Posterior cingulate gyrus (tissue), 11 donors: ENCODE results near the gene AEBP2.
"Not testable (repeated sequence)": the region's sequence is repeated elsewhere in the genome, so short reads cannot be mapped to it uniquely, and the experiment has no call there.

Source experiments
- DNase-seq, 10 donors: peaks; one replicate each; pipeline versions ENCODE4 v3.0.0 to v3.0.0-alpha.2; 2020 to 2021; ENCODE audit warnings: mixed read lengths in 3 of 10
- intact Hi-C: fragments of 100-400 bp; cut with DNase I; formaldehyde crosslinking; loops from one replicate; pipeline ENCODE4 v1.15.1; 2023

Gene AEBP2, protein sequence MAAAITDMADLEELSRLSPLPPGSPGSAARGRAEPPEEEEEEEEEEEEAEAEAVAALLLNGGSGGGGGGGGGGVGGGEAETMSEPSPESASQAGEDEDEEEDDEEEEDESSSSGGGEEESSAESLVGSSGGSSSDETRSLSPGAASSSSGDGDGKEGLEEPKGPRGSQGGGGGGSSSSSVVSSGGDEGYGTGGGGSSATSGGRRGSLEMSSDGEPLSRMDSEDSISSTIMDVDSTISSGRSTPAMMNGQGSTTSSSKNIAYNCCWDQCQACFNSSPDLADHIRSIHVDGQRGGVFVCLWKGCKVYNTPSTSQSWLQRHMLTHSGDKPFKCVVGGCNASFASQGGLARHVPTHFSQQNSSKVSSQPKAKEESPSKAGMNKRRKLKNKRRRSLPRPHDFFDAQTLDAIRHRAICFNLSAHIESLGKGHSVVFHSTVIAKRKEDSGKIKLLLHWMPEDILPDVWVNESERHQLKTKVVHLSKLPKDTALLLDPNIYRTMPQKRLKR

DNA sequence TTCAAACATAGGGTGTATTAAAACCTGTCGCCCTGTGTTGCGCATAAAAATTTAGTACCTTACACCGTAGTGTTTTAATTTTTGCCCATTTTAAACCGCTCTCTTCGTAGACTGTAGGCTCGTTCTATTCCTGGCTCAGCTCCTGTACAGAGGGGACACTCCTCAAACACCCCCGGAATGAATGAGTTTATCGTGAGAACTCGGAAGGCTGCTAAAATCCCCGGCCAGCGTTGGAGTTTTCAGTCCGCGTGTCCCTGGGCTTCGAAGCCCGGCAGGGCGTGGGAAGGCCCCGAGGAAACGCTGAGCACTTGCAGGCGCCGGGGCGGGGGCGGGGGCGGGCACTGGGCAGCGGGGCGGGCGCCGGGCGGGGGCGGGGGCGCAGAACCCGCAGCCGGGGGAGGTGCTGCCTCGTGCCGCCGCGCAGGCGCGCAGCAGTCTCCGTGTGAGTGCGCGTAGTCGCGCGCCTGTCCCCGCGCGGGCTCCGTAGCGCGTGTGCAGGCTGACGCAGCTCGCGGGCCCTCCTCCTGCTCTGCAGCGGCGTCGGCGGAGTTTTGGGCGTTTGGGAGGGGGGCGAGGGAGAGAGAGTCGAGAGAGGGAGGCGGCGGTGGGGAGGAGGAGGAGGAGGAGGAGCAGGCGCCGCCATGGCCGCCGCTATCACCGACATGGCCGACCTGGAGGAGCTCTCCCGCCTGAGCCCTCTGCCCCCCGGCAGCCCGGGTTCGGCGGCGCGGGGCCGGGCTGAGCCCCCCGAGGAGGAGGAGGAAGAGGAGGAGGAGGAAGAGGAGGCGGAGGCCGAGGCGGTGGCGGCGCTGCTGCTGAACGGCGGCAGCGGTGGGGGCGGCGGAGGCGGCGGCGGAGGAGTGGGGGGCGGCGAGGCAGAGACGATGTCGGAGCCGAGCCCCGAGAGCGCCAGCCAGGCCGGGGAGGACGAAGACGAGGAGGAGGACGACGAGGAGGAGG is at the start of gene AEBP2:
Gene AEBP2, plus strand, starts transcription at position 434 of the 960 bp plus-strand sequence. Its CDS starts 208 bp downstream, at position 642.
- peak; percentile 86 to 99 (median 92) for DNase-seq
- intact Hi-C loops = no loop called here

DNA sequence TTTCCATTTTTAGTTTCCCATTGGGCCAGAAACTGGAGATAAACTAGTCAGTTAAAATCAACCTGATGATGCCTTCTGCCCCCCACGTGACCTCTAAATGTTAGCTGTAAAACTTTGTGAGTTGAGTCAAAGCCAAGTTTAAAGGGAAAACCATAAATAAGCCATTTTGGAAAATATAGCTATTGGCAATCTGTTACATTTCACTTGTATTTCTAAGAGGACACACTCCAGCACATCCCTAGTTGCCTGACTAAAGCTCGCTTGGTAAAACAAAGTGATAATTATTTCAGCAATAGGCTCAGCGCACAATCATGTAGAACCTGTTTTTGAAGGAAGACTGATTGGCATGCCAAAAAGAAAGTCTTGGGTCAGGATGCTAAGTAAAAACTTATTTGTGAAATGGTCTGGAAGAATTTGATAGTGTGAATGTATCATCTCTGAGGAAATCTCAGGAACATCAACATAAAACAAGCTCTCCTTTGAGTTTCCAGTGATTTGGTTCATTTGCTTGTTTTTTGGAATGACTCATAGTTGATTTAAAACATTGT is 49.2 kb upstream of the AEBP2 start:
- DNase-seq = no peak
- intact Hi-C loops = no loop called here

DNA sequence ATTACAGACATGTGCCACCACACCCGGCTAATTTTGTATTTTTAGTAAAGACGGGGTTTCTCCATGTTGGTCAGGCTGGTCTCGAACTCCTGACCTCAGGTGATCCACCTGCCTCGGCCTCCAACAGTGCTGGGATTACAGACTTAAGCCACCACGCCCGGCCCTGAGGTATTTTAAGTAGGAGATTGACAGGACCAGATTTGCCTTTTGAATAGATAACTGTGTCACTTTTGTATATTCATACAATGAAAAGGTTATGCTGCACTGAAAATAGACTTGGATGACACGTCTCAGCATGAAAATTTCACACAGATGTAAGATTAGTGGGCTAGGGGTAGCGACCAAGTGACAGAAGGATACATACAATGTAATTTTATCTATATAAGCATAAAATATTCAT is 46.6 kb upstream of the AEBP2 start:
- intact Hi-C loops = not testable (repeated sequence)

DNA sequence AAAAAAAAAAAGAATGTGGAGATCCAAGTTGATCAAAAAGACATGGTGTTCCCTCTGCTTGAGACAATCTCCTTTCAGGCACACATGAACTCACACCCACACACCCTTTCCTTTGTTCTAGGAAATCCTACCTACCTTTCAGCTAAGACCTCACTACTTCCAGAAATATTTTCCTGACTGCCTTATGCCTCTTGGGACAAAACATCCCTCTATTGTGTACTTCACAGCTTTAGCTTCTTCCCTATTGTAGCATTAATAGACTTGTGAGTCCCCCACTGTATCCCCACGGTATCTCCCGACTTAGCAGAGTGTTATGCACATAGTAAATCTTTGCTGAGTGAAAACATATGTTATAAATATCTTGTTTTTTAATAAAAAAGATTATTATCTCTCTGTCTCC is 44.9 kb upstream of the AEBP2 start:
- intact Hi-C loops = no loop called here
- DNase-seq = no peak

More for the DNA sequence above, 46.6 kb upstream of the AEBP2 start:
- DNase-seq = peak in 1 of 10 donors; percentile 19

DNA sequence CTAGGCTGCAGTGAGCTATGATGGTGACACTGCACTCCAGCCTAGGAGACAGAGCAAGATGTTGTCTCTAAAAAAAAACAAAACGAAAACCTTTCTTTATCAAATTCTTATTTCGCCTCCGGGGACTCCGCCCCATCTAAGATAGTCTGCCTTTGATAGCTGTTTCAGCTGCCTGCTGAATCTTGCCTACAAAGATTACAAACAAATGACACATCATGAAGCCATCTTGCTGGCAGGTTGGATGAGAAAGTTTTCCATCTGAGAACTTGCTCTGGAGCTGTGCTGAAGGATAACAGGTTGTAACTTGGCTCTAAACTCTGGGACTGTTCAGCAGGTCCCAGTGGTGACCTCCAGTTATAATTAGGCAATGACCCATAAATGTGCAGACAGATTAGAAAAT is 41.8 kb upstream of the AEBP2 start:
- peak in 1 of 10 donors; percentile 2 for DNase-seq
- intact Hi-C loops = no loop called here

DNA sequence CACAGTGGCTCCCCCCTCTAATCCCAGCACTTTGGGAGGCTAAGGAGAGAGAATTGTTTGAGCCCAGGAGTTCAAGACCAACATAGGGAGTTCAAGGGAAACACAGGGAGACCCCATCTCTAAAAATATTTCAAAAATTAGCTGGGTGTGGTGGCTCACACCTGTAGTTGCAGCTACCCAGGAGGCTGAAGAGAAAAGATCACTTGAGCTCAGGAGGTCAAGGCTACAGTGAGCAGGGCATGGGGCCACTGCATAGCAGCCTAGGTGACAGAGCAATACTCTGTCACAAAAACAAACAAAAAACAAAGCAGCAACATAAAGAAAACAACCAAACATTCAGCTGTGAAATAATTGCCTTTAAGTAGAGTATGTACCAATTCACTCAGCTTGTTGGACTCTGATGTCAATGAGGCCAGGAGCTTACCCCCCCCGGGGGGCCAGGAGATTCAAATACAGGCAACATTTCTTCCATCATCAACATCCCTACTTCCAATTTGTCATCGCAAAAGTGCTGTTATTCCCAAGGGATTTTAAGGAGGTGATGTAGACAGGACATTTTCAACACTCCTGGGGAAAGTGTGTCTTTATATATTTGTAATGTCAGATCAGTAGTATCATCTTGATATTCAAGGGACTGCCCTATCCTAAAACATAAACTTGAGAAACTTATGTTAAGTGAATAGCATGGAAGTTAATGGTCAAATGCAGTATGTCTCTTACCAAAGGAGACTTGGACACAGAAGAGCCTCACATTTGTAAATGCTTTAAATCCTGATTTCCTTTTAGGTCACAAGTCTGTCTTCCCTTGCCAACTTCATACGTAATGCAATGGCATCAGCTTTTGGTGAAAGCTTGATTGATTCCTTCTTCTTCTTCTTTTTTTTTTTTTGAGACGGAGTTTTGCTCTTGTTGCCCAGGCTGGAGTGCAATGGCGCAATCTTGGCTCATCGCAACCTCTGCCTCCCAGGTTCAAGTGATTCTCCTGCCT is 40.6 kb upstream of the AEBP2 start:
- DNase-seq = peak in 1 of 10 donors; percentile 13
- intact Hi-C loops = no loop called here

DNA sequence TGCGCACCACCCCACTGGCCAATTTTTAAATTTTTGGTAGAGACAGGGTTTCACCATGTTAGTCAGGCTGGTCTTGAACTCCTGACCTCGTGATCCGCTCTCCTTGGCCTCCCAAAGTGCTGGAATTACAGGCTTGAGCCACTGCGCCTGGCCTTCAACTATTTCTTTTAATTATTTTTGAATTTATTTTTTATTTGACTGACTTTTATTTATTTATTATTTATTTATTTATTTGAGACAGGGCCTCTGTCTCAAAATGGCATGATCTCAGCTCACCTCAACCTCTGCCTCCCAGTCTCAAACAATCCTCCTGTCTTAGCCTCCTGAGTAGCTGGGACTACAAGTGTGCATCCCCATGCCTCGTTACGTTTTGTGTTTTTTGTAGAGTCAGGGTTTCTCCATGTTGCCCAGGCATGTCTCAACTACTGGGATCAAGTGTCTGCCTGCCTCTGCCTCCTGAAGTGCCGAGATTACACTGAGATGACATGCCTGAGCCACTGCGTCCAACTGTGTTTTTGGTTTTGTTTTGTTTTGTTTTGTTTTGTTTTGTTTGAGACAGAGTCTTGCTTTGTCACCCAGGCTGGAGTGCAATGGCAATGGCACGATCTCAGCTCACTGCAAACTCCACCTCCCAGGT is 38.5 kb upstream of the AEBP2 start:
- intact Hi-C loops, DNase-seq: not testable (repeated sequence)

DNA sequence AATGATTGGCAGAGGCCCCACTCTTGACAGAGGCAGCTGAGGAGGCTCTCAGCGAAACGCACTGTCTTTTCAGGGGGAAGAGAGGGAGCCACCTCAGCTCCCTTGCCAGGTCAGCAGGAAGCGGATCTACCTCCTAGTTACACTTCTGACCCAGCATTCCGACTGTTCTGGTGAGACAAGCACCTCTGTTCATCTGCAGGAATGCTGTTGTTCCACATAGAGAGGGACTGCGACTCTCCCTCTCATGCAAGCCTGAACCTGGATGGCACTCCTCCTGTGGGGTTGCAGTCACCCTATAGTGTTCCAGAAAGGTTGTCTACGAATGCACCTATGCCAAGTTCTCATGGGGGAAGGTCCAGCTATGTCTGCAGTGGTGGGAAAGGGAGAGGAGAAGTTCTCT is 37.1 kb upstream of the AEBP2 start:
- DNase-seq = peak in 1 of 10 donors; percentile 16
- intact Hi-C loops = no loop called here

DNA sequence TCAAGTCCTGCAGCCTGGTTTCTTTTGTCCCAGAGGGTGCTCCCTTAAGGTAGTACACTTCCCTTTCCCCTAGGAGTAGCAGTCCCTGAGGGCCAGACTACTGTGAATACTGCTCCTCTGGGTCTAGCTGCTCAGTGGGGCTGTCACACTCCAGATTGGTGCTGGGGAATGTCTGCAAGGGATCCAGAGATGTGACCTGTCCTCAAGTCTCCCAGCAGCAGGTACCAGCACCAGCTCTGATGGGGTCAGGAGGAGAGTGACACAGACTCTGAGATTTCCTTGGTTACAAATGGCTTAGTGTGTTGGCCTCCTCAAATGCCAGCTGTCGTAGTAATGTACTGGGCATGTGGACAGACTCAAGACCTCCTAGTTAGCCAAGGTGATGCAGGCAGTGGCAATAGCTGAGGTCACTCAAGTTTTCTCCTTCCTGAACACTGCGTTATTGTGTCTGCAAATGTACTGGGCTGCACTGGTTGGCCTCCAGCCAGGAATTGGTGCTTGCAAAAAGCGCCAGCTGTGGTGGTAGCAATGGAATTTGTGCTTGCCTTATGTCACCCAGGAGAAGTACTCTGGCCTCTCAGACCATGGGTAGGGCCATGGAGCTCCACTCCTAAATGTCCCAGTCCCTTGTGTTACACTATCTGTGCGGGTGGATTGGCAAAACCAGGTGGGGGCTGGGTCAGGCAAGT is 36.4 kb upstream of the AEBP2 start:
- peak in 7 of 10 donors; percentile 8 to 86 (median 51) for DNase-seq
- intact Hi-C loops = no loop called here

DNA sequence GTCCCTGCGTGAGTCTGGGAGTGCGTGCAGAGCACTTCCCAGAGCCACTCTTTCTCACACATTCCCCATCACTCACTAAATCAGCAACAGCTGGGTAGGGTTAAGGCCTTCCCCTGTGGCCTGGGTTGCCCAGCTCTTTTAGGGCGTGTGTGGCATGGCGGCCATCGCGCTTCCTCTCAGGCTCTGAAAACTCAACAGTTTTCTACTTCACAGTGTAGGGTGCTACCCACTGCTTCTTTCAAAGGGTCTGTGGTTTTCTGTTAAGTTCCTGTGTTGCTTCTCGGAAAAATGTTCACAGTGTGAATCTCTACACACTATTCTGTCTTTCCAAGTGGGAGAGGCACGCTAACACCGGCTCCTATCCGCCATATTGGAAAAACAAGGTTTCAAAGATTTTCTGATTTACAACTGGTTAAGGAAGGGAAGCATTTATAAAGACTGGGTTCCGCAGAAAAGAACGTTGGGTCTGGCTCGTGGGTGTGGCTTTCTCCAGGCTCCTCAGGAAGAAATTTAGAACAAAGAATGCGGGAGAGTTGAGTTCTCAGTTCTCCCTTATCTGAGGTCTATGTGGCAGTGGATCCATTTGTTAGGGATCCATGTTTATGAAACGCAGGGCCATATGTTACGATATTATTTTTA is 34.9 kb upstream of the AEBP2 start:
- intact Hi-C loops = no loop called here
- peak in 1 of 10 donors; percentile 4 for DNase-seq

DNA sequence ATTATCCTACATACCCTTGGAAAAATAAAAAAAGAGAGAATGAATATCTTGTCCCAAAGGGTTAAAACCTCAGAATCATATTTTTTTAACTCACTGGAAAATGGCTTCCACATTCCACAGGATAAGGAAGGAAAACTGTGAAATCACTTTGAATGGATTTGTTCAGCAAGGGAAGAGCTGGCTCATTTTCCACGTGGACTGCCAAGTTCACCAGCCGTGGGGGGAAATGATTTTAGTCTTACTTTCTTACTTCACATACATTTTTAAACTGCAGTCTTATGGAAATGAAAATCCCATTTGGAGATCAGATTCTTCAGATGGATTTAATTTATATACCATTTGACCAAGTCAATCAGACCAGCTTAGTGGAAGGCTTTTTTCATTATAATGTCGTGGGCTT is 29.9 kb upstream of the AEBP2 start:
- DNase-seq = peak in 1 of 10 donors; percentile 2
- intact Hi-C loops = no loop called here

DNA sequence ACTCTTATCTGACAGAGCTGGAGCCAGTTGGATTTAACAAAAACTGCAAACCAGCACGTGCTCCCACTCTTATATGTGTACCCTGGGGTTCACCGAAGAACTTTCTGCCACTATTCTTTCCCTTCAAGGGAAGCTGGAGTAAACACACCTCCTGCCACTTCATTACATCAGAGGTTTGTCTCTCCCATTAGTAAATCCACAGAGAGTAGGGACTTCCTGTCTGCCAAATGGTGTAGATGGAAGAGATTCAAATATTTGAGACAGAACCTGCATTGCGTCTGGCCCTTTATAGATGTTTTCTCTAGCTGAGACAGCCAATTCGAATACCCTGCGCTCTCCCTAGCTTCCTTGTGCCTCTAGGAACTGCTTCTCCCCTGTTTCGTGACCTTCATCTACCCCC is 29.1 kb upstream of the AEBP2 start:
- intact Hi-C loops = no loop called here
- no peak for DNase-seq

DNA sequence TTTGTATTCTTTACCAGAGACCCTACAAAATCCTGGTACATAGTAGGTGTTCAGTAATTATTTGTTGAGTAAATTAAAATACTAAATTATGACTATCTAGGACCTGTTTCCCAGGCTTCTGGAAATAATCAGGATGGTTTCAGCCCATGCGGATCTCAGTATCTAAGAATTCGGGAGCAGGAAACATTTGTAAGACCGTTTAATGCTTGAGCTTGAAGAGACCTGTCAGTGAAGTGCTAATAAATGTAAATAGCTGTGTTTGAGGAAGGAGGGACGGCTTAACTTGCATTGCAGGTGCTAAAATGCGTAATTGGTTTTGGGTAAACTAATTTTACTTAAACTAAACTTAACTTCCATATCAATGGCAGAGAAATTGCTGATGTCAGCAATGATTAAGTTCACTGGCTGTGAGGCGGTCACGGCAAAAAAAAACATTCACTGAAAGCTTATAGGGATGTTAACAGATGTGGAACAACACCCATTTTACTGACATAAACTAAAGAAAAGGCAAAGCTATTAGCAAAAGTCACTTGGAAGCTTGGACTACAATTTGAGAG is 28.6 kb upstream of the AEBP2 start:
- DNase-seq = no peak
- intact Hi-C loops = no loop called here

DNA sequence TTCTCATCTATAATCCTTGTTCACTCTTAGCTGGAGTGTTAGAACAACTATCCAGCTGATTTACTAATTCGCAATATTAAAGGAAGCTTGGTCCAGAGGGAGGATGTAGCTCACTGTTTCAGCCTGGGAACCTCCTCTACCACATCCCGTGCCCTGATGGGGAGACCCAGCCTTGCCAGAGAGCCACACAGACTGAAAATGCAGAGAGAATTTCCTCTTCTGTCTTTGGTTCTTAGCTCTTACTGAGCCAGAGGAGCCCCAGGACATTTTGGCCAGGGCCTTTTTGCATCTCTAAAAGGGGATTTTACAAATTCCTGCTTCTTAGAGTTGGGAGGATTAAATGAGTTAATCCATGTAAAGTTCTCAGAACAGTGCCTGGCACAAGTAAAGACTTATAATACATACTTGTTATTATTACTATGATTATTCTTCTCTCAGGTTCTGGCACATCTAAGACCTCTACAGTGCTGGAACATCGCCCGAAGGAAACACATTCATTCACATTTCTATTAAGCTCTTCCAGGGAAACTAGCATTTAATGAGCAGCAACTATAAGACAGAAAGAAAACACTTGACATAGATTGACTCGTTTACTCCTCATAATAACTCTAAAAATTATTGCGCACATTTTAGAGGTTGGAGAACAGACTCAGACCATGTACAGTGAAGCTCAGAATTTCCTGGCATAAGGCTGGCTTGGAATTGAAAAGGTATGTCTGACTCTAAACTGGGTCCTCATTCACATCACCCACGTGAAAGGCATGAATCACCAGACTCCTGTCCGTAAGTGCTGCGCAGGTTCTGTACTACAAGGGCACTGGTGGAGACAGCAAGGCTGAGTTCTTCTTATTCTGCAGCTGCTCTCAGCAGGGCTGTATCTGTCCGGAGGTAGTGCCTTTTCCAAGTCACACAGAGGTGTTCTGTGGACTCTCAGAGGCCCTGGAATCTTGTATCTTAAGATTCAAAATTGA is 27.8 kb upstream of the AEBP2 start:
- intact Hi-C loops = no loop called here
- DNase-seq = peak in 1 of 10 donors; percentile 22

DNA sequence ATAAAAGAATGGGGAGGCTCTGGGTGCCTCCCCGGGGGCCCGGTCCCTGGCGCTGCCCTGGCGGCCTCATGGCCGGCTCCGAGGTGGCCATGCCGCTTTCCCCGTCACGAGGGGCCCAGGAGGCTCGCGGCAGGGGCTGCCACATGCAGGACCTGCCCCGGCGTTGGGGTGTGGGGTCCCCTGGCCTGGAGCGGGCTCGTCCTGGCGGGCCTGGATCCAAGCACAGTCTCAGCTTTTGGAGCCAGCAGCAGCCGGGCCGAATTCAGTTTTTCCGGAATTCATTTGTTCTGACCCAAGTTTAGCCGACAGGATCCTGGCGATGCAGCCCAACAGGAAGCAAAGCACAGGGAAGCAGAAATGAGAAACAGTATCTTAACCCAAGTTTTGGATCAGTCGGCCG is 26.4 kb upstream of the AEBP2 start:
- intact Hi-C loops = no loop called here
- peak in 1 of 10 donors; percentile 77 for DNase-seq

DNA sequence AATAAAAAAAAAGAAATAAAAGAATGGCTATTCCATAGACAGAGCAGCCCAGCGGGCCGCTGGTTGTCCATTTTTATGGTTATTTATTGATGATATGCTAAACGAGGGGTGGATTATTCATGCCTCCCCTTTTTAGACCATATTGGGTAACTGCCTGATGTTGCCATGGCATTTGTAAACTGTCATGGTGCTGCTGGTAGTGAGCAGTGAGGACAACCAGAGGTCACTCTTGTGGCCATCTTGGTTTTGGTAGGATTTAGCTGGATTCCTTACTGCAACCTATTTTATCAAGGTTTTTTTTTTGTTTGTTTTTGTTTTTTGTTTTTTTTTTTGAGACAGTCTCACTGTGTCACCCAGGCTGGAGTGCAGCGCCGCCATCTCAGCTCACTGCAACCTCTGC is 25.7 kb upstream of the AEBP2 start:
- intact Hi-C loops = not testable (repeated sequence)
- DNase-seq = peak in 1 of 10 donors; percentile 2
